Kidney epithelial cell (primary cell): ENCODE results near the gene EPOP. TPM values are rescaled to one million over a fixed set of nuclear protein-coding genes. Genes with fewer than 3 reads are reported as not detected.
A peak's percentile ranks its signal among the peaks of the same experiment; 100 is the strongest.

Experiments
- DNase-seq: peaks from one replicate; pipeline ENCODE4 v3.0.0-alpha.2; 2010; ENCODE audit warnings: low read depth
- H3K27me3 ChIP-seq: 2 replicates; pipeline ENCODE4 v1.6.0; 2011; ENCODE audit warnings: low read length; ENCODE audit not compliant: control insufficient read depth, insufficient read depth
- H3K36me3 ChIP-seq: 2 replicates; pipeline ENCODE4 v1.5.1; 2011; ENCODE audit warnings: low read length; ENCODE audit not compliant: control insufficient read depth, insufficient read depth
- H3K4me3 ChIP-seq: 2 replicates; pipeline ENCODE4 v1.5.1; 2011; ENCODE audit warnings: low read depth, mild to moderate bottlenecking, control low read depth, low read length
- total RNA-seq: library from RNA; depleted of rRNA; stranded (reverse); fragments of >200 nt; gene quantifications from 2 replicates; pipeline ENCODE4 v1.2.3, GENCODE V29; 2015
- TF ChIP-seq, protein P1 (sequence below): IDR thresholded peaks from 2 replicates; pipeline ENCODE4 v1.5.1; 2011; ENCODE audit warnings: mild to moderate bottlenecking, moderate library complexity, low read length, control low read depth, inconsistent platforms; ENCODE audit not compliant: insufficient read depth, poor library complexity, severe bottlenecking

Gene EPOP
- 6.2 and 6.4 TPM in 2 replicates for total RNA-seq

DNA sequence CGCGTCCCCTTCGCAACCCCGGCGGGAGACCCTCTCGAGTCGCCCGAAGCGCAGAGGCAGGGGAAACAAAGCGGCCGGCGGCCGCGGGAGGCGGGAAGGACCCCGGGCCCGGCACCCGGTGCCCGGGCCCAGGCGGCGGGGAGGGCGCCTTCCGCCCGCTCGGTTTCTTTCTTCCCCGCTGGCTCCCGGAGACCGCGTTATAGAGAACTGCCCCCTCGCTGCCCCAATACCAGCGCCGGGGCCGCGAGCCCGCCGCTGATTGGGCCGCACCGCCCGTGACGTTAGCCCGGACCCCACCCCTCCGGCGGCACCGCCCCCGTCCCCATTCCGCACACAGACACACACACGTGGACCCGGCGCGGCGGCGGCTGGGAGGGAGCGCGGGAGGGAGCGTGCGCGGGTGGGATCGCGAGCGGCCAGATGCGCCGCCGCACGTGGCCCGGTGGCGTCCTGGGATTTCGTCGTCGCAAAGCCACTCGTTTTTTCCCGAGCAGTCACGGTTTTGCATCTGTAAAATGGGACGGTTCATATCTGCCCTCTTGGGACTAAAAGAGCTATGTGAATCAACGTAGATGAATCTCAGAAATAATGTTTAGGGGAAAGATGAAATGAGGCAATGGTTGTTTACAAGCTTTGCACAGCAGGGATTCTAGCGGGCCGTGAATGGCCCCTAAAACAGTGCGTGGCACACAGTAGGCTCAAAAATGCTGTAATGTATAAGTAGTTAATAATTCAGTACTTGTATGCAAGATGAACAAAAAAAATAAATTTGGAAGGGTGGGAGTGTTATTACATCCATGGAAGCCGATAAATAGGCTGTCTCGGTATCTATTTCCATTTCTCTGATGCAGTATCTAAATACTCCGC, at the start of gene EPOP:
Gene EPOP, minus strand, starts transcription at position 209 of the 867 bp plus-strand sequence. CDS start 462 bp downstream, outside the sequence.
- DNase-seq = peak; percentile 14
- Histone ChIP-seq H3K4me3 (peak within 1 kb of the TSS; percentile 38), H3K36me3 (no peaks in the 10 kb centered on the region), H3K27me3 (peaks cover 40% of the 10 kb centered on the region)
- TF ChIP-seq, protein P1, sequence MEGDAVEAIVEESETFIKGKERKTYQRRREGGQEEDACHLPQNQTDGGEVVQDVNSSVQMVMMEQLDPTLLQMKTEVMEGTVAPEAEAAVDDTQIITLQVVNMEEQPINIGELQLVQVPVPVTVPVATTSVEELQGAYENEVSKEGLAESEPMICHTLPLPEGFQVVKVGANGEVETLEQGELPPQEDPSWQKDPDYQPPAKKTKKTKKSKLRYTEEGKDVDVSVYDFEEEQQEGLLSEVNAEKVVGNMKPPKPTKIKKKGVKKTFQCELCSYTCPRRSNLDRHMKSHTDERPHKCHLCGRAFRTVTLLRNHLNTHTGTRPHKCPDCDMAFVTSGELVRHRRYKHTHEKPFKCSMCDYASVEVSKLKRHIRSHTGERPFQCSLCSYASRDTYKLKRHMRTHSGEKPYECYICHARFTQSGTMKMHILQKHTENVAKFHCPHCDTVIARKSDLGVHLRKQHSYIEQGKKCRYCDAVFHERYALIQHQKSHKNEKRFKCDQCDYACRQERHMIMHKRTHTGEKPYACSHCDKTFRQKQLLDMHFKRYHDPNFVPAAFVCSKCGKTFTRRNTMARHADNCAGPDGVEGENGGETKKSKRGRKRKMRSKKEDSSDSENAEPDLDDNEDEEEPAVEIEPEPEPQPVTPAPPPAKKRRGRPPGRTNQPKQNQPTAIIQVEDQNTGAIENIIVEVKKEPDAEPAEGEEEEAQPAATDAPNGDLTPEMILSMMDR = no peak

DNA sequence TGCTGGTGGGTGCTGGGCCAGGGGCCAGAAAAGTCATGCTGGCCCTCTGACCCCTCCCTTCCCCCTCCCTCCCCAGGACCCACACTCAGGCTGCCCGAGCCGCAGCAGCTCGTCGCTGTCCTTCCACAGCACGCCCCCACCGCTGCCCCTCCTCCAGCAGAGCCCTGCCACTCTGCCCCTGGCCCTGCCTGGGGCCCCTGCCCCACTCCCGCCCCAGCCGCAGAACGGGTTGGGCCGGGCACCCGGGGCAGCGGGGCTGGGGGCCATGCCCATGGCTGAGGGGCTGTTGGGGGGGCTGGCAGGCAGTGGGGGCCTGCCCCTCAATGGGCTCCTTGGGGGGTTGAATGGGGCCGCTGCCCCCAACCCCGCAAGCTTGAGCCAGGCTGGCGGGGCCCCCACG, 47.0 kb upstream of the EPOP start:
- no peaks in the 10 kb centered on the region for H3K27me3 ChIP-seq
- TF ChIP-seq, protein P1 = no peak
- peaks cover 2% of the 10 kb centered on the region for H3K36me3 ChIP-seq
- no peak for DNase-seq
- no peak overlapping the region for H3K4me3 ChIP-seq

DNA sequence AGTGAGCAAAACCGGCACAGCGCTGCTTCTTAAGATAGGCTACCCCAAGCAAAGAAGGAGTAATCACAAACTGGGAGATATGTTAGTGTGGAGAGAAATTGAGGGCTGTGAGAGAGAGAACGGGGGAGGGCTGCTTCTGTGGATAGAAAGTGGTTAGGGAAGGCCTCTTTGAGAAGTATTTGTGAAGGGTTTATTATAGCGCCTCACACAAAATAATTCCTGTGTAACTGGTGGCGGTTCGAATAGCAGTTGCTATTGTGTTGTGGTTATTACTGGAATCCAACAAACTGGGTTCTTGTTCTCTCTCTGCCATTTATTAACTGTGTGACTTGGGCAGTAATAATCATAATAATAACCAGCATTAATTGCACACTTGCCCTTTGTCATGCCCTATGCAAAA, 46.2 kb upstream of the EPOP start:
- DNase-seq = no peak
- Histone ChIP-seq H3K36me3 (peaks cover 2% of the 10 kb centered on the region), H3K27me3 (no peaks in the 10 kb centered on the region), H3K4me3 (no peak overlapping the region)
- TF ChIP-seq, protein P1 = no peak

DNA sequence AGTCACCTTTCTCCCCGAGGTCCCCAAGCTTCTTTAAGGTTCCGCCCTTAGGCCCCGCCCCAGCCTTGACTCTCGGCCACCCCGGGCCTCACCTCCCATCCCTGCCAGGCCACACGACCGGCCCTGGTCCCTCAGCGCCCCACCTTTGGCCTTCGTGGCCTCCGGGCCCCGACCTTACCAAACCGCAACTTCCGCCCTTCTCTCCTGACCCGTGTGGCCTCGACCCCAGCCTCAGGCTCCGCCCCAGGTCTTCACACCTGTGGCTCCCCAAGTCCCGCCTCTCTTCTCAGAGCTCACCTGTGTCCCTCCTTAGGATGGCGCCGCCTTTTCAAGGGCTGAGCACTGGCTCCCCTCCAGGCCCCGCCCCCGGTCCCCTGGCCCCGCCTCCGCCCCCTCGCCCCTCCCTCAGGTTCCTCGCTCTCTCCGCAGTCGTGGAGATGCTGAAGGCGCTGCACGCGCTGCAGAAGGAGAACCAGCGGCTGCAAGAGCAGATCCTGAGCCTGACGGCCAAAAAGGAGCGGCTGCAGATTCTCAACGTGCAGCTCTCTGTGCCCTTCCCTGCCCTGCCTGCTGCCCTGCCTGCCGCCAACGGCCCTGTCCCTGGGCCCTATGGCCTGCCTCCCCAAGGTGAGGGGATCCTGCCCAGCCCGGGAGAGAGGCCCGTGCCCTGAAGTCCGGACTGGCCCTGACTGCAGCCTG, 45.3 kb upstream of the EPOP start:
- no peaks in the 10 kb centered on the region for H3K27me3 ChIP-seq
- H3K36me3 ChIP-seq = peaks cover 2% of the 10 kb centered on the region
- no peak for DNase-seq
- H3K4me3 ChIP-seq = no peak overlapping the region
- TF ChIP-seq, protein P1 = no peak

DNA sequence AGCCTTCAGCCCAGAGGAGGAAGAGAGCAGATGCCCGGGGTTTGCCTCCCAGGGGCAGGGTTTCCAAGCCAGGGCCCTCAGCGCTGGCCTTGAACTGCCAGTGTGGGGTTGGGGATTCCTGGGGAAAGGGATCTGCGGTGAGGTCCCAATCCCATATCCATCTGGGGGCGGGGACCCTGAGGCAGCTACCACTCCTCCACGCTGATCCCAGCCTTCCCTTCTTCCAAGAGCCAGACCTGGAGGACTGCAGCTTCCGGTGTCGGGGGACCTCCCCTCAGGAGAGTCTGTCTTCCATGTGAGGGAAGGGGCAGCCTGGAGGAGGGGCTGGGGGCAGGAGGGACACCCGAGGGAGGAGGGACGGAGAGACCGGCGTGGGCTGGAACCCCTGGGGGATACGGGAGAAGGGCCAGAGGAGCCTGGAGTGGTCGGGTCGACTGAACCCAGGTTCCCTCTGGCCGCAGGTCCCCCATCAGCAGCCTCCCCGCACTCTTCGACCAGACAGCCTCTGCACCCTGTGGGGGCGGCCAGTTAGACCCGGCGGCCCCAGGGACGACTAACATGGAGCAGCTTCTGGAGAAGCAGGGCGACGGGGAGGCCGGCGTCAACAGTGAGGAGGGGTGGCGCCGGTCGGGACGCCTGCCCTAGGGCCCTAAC, 44.7 kb upstream of the EPOP start:
- Histone ChIP-seq H3K27me3 (no peaks in the 10 kb centered on the region), H3K4me3 (no peak overlapping the region), H3K36me3 (peaks cover 2% of the 10 kb centered on the region)
- TF ChIP-seq, protein P1 = no peak
- DNase-seq = no peak
